Transverse colon (tissue), 4 donors: ENCODE results near the gene ZNF385D.

ENCODE experiments used
- CTCF ChIP-seq, 5 experiments: fragments of 200-600 bp in 3 of 5; fragments of 450-650 bp in 2 of 5; sonication (generic) in 3 of 5; IDR thresholded peaks; 1 replicate in 2 of 5; 2 replicates in 3 of 5; pipeline ENCODE4 v1.5.1; 2016 to 2017; ENCODE audit warnings: antibody characterized with exemption in 5 of 5, inconsistent platforms in 3 of 5, mild to moderate bottlenecking in 2 of 5, moderate library complexity in 1 of 5
- EP300 ChIP-seq: sonication (generic); formaldehyde crosslinking; IDR thresholded peaks from one replicate; pipeline ENCODE4 v1.6.1; 2017; ENCODE audit warnings: antibody characterized with exemption, low read depth
- POLR2A ChIP-seq: fragments of 450-650 bp; IDR thresholded peaks from one replicate; pipeline ENCODE4 v1.6.1; 2016; ENCODE audit warnings: antibody characterized with exemption, mild to moderate bottlenecking, moderate library complexity
- POLR2AphosphoS5 ChIP-seq, 3 donors: sonication (generic); formaldehyde crosslinking; IDR thresholded peaks; one replicate each; pipeline ENCODE4 v1.6.1; 2016; ENCODE audit warnings: antibody characterized with exemption in 3 of 3

- TF ChIP-seq CTCF (IDR thresholded peaks at IDR 0.05) (no peak), POLR2A (no peak), POLR2AphosphoS5 (IDR thresholded peaks at IDR 0.05) (no peak), EP300 (no peak)
Measured at GRCh38 chr3:21654662-21655061, 96.3 kb downstream of the ZNF385D start.
